GM18508 (cell line): Measurements from ENCODE around the gene ARHGAP15.

Source experiments
- ATAC-seq: cut with Tn5 transposase; IDR thresholded peaks from one replicate; pipeline ENCODE4 v1.9.1; 2021; ENCODE audit warnings: moderate number of reproducible peaks; ENCODE audit not compliant: insufficient read depth, unreplicated experiment

ARHGAP15 gene

GRCh38 chr2:143142598-143142997 lies 13.4 kb downstream of the ARHGAP15 start:
- ATAC-seq, result no peak

- no peak for ATAC-seq
Observed at GRCh38 chr2:143144813-143145455, 15.7 kb downstream of the ARHGAP15 start.

GRCh38 chr2:143146366-143146765 lies 17.1 kb downstream of the ARHGAP15 start:
- ATAC-seq, result no peak

GRCh38 chr2:143146815-143147530 lies 17.8 kb downstream of the ARHGAP15 start:
- ATAC-seq, result no peak

GRCh38 chr2:143148011-143148410 lies 18.8 kb downstream of the ARHGAP15 start:
- ATAC-seq, result no peak

GRCh38 chr2:143148757-143149156 lies 19.5 kb downstream of the ARHGAP15 start:
- peak; percentile 45 for ATAC-seq

- no peak for ATAC-seq
Observed at GRCh38 chr2:143150287-143150686, 21.1 kb downstream of the ARHGAP15 start.

GRCh38 chr2:143151111-143151752 lies 22.0 kb downstream of the ARHGAP15 start:
- ATAC-seq, result no peak

- no peak for ATAC-seq
Observed at GRCh38 chr2:143152219-143152618, 23.0 kb downstream of the ARHGAP15 start.

GRCh38 chr2:143152637-143153036 lies 23.4 kb downstream of the ARHGAP15 start:
- ATAC-seq, result no peak

GRCh38 chr2:143155661-143156060 lies 26.4 kb downstream of the ARHGAP15 start:
- ATAC-seq, result no peak

GRCh38 chr2:143157001-143157400 lies 27.8 kb downstream of the ARHGAP15 start:
- ATAC-seq, result no peak

GRCh38 chr2:143157418-143157817 lies 28.2 kb downstream of the ARHGAP15 start:
- ATAC-seq, result no peak

- ATAC-seq, result no peak
Observed at GRCh38 chr2:143158098-143158497, 28.9 kb downstream of the ARHGAP15 start.

GRCh38 chr2:143158551-143159485 lies 29.6 kb downstream of the ARHGAP15 start:
- ATAC-seq, result no peak

- no peak for ATAC-seq
Observed at GRCh38 chr2:143159486-143159840, 30.2 kb downstream of the ARHGAP15 start.

GRCh38 chr2:143160732-143161707 lies 31.8 kb downstream of the ARHGAP15 start:
- ATAC-seq, result no peak

- ATAC-seq, result peak; percentile 47
Observed at GRCh38 chr2:143162123-143162837, 33.1 kb downstream of the ARHGAP15 start.

- no peak for ATAC-seq
Observed at GRCh38 chr2:143162997-143163396, 33.8 kb downstream of the ARHGAP15 start.
